KMS-11 (cell line): ENCODE results near the gene TRIM28.

Source experiments
- H2AFZ ChIP-seq: fragments of 200-600 bp; sonication (generic); 2 replicates; pipeline ENCODE4 v1.6.1; 2016; ENCODE audit warnings: antibody characterized with exemption, mixed run types, low read depth
- H3K27ac ChIP-seq: fragments of 200-600 bp; sonication (generic); 2 replicates; pipeline ENCODE4 v1.6.1; 2016; ENCODE audit warnings: mild to moderate bottlenecking, mixed run types
- H3K27me3 ChIP-seq: fragments of 200-600 bp; sonication (generic); 2 replicates; pipeline ENCODE4 v1.6.1; 2017; ENCODE audit warnings: mild to moderate bottlenecking, low read depth, mixed run types, moderate library complexity; ENCODE audit not compliant: insufficient read depth
- H3K36me3 ChIP-seq: fragments of 200-600 bp; sonication (generic); 2 replicates; pipeline ENCODE4 v1.6.1; 2017; ENCODE audit warnings: mild to moderate bottlenecking, mixed run types; ENCODE audit not compliant: insufficient read depth
- H3K4me1 ChIP-seq: fragments of 200-600 bp; sonication (generic); 2 replicates; pipeline ENCODE4 v1.6.1; 2016; ENCODE audit warnings: mild to moderate bottlenecking, low read depth, mixed run types; ENCODE audit not compliant: poor library complexity, severe bottlenecking
- H3K4me2 ChIP-seq: fragments of 200-600 bp; sonication (generic); 2 replicates; pipeline ENCODE4 v1.7.0; 2016; ENCODE audit warnings: mild to moderate bottlenecking, mixed run types
- H3K4me3 ChIP-seq: fragments of 200-600 bp; sonication (generic); IDR thresholded peaks from 2 replicates; pipeline ENCODE4 v1.6.1; 2017; ENCODE audit warnings: low read depth, low read length, mixed read lengths; ENCODE audit not compliant: insufficient read depth
- H3K79me2 ChIP-seq: fragments of 200-600 bp; sonication (generic); 2 replicates; pipeline ENCODE4 v1.6.1; 2016; ENCODE audit warnings: low read depth, mixed run types; ENCODE audit not compliant: insufficient read depth
- H3K9ac ChIP-seq: fragments of 200-600 bp; sonication (generic); 2 replicates; pipeline ENCODE4 v1.6.1; 2016; ENCODE audit warnings: mild to moderate bottlenecking, mixed run types
- H4K20me1 ChIP-seq: fragments of 200-600 bp; sonication (generic); 2 replicates; pipeline ENCODE4 v1.6.1; 2016; ENCODE audit warnings: mild to moderate bottlenecking, mixed run types; ENCODE audit not compliant: insufficient read depth
- CTCF ChIP-seq: fragments of 200-600 bp; sonication (generic); conservative IDR thresholded peaks from 2 replicates; pipeline ENCODE4 v1.6.1; 2017; ENCODE audit warnings: low read depth, mild to moderate bottlenecking, antibody characterized with exemption, low read length, moderate library complexity, mixed read lengths

The TRIM28 gene

GRCh38 chr19:58550362-58551122, 6.7 kb downstream of the TRIM28 start:
- peaks cover 28% of the 10 kb centered on the region for H3K4me1 ChIP-seq
- no peaks in the 10 kb centered on the region for H3K27me3 ChIP-seq
- no peak overlapping the region for H3K9ac ChIP-seq
- no peak overlapping the region for H3K4me3 ChIP-seq
- no peak for TF ChIP-seq CTCF
- no peak overlapping the region for H2AFZ ChIP-seq
- peaks cover 19% of the 10 kb centered on the region for H4K20me1 ChIP-seq
- no peak overlapping the region for H3K4me2 ChIP-seq
- no peak overlapping the region for H3K27ac ChIP-seq
- peaks cover 26% of the 10 kb centered on the region; the same call in 1 of the 2 replicates for H3K36me3 ChIP-seq
- H3K79me2 ChIP-seq, result peaks cover 43% of the 10 kb centered on the region

GRCh38 chr19:58551123-58551497, 7.2 kb downstream of the TRIM28 start:
- no peak overlapping the region for H3K9ac ChIP-seq
- no peak for TF ChIP-seq CTCF
- peaks cover 13% of the 10 kb centered on the region for H4K20me1 ChIP-seq
- H3K4me2 ChIP-seq, result no peak overlapping the region
- H2AFZ ChIP-seq, result no peak overlapping the region
- H3K27me3 ChIP-seq, result no peaks in the 10 kb centered on the region
- no peak overlapping the region for H3K27ac ChIP-seq
- peaks cover 43% of the 10 kb centered on the region for H3K79me2 ChIP-seq
- H3K36me3 ChIP-seq, result peaks cover 26% of the 10 kb centered on the region; the same call in 1 of the 2 replicates
- no peak overlapping the region for H3K4me3 ChIP-seq
- H3K4me1 ChIP-seq, result peaks cover 30% of the 10 kb centered on the region

- no peaks in the 10 kb centered on the region for H3K27me3 ChIP-seq
- H4K20me1 ChIP-seq, result peaks cover 6% of the 10 kb centered on the region
- TF ChIP-seq CTCF, result no peak
- no peak overlapping the region for H3K9ac ChIP-seq
- H3K79me2 ChIP-seq, result peaks cover 43% of the 10 kb centered on the region
- H3K4me2 ChIP-seq, result no peak overlapping the region
- peaks cover 30% of the 10 kb centered on the region for H3K4me1 ChIP-seq
- H3K4me3 ChIP-seq, result no peak overlapping the region
- no peak overlapping the region for H3K27ac ChIP-seq
- H2AFZ ChIP-seq, result no peak overlapping the region
- peaks cover 26% of the 10 kb centered on the region; the same call in 1 of the 2 replicates for H3K36me3 ChIP-seq
These were observed 8.0 kb downstream of the TRIM28 start for GRCh38 chr19:58551577-58552471.

- Histone ChIP-seq H3K27me3 (no peaks in the 10 kb centered on the region), H2AFZ (no peak overlapping the region), H4K20me1 (peaks cover 6% of the 10 kb centered on the region; the same call in 1 of the 2 replicates), H3K27ac (no peak overlapping the region), H3K4me2 (no peak overlapping the region; the same call in 1 of the 2 replicates), H3K4me3 (no peak overlapping the region), H3K79me2 (peaks cover 43% of the 10 kb centered on the region), H3K4me1 (peaks cover 35% of the 10 kb centered on the region), H3K9ac (no peak overlapping the region), H3K36me3 (peaks cover 25% of the 10 kb centered on the region; the same call in 1 of the 2 replicates)
- TF ChIP-seq CTCF, result no peak
These were observed 8.8 kb downstream of the TRIM28 start for GRCh38 chr19:58552655-58553054.
